Measurements from ENCODE around the gene CHIC2. TPM values are rescaled to one million over a fixed set of nuclear protein-coding genes. Genes with fewer than 3 reads are reported as not detected.

CHIC2 gene
- total and polyA plus RNA-seq, 2 of the 8 experiments (the other 6 are each of a cell fraction or from before 2014, with no cell fraction given), result 4.5 to 10.9 TPM

GRCh38 chr4:53997898-53998297 lies 66.5 kb downstream of the CHIC2 start:
- Histone ChIP-seq H2BK15ac (ENCODE audit: low read length) (no peak overlapping the region), H3K56ac (replicated peaks; ENCODE audit: insufficient read length, low read depth, low read length) (no peak overlapping the region), H2BK120ac (replicated peaks; ENCODE audit: low read depth, low read length) (no peak overlapping the region), H3K23me2 (ENCODE audit: low read depth, low read length) (no peaks in the 10 kb centered on the region), H3K79me2 (ENCODE audit: control insufficient read depth in 1 of 2, insufficient read depth in 2 of 2, low read length in 2 of 2) (no peaks in the 10 kb centered on the region), H3K14ac (ENCODE audit: insufficient read length) (no peak overlapping the region), H3K27me3 (replicated peaks in 1 of 4; ENCODE audit: control insufficient read depth in 3 of 4, extremely low read depth in 1 of 4, insufficient read depth in 3 of 4, low read length in 3 of 4) (no peaks in the 10 kb centered on the region), H2BK12ac (ENCODE audit: low read depth, low read length) (no peak overlapping the region), H3K27ac (ENCODE audit: low read depth, low read length) (no peak overlapping the region), H2AFZ (ENCODE audit: low read length) (no peak overlapping the region), H3K36me3 (ENCODE audit: control insufficient read depth in 2 of 4, insufficient read depth in 4 of 4, low read length in 3 of 4) (no peaks in the 10 kb centered on the region), H3K18ac (ENCODE audit: extremely low read depth, low read length) (no peak overlapping the region), H4K8ac (ENCODE audit: extremely low read depth, insufficient read depth, low read length) (no peak overlapping the region), H3K9ac (replicated peaks in 1 of 4; ENCODE audit: extremely low read depth in 1 of 4, low read depth in 3 of 4, low read length in 3 of 4) (no peak overlapping the region), H2BK5ac (ENCODE audit: low read depth, low read length) (no peak overlapping the region), H3K4me1 (replicated peaks in 1 of 4; ENCODE audit: control insufficient read depth in 3 of 4, insufficient read depth in 4 of 4, low read length in 3 of 4) (peaks cover 0 to 3% (median 1%) of the 10 kb centered on the region in 4 experiments; a peak in 4 of 7 replicates), H3K4ac (replicated peaks; ENCODE audit: insufficient read length, low read depth, low read length) (no peak overlapping the region), H3K23ac (ENCODE audit: insufficient read length) (no peak overlapping the region), H2AK5ac (ENCODE audit: low read depth, low read length) (no peak overlapping the region), H4K5ac (ENCODE audit: insufficient read length, low read depth, low read length) (no peak overlapping the region), H4K91ac (replicated peaks; ENCODE audit: insufficient read length, low read length) (no peak overlapping the region), H3K9me3 (ENCODE audit: insufficient read depth in 2 of 2, low read depth in 1 of 2, low read length in 1 of 2) (no peaks in the 10 kb centered on the region), H2BK20ac (ENCODE audit: low read length) (no peak overlapping the region), H3K4me2 (ENCODE audit: insufficient read depth in 1 of 2, low read depth in 2 of 2, low read length in 2 of 2) (no peak overlapping the region), H3K79me1 (ENCODE audit: low read depth, low read length) (no peaks in the 10 kb centered on the region), H4K20me1 (replicated peaks in 1 of 2; ENCODE audit: control insufficient read depth in 1 of 2, insufficient read depth in 2 of 2, low read length in 2 of 2) (no peaks in the 10 kb centered on the region), H3K4me3 (ENCODE audit: extremely low read depth in 1 of 4, insufficient read depth in 2 of 4, low read depth in 3 of 4, low read length in 4 of 4) (no peak overlapping the region)
- 81% methylated on average over 4 of the region's 4 CpGs; no CpG with 5 or more reads in 1 of the 2 experiments for WGBS, 2 experiments (ENCODE audit: extremely low coverage in 1 of 2, insufficient coverage in 1 of 2, insufficient read length in 1 of 2, insufficient replicate concordance in 2 of 2, low coverage in 1 of 2, low lambda C conversion rate in 2 of 2, missing lambda C conversion rate in 1 of 2)
- FAIRE-seq (no peak), DNase-seq (ENCODE audit: low read depth in 1 of 2, low spot score in 2 of 2) (no peak)
- ChIA-PET POLR2A (ENCODE audit: partially characterized antibody) (interaction anchor here (1.1 kb wide), 1 partner anchor 10 kb away, joined by 5 read pairs; no protein-coding TSS in a partner anchor), CTCF (ENCODE audit: partially characterized antibody) (interaction anchor here (0.6 kb wide), 1 partner anchor 1546 kb away, joined by 3 read pairs; no protein-coding TSS in a partner anchor)
- no peak for TF ChIP-seq TCF12 (IDR thresholded peaks at IDR 0.05; ENCODE audit: low read depth, low read length)
- no peak for TF ChIP-seq ATF2 (IDR thresholded peaks at IDR 0.05; ENCODE audit: low read length)
- TF ChIP-seq CTBP2 (IDR thresholded peaks at IDR 0.05; ENCODE audit: borderline replicate concordance, insufficient read depth, insufficient read length, low read length), result no peak
- TF ChIP-seq RFX5 (IDR thresholded peaks at IDR 0.05; ENCODE audit: borderline replicate concordance, low read depth, low read length), result no peak
- no peak for TF ChIP-seq POU5F1 (IDR thresholded peaks at IDR 0.05; ENCODE audit: low read depth, low read length)
- no peak for TF ChIP-seq SRF (IDR thresholded peaks at IDR 0.05; ENCODE audit: low read depth, low read length)
- no peak for TF ChIP-seq BCL11A (IDR thresholded peaks at IDR 0.05; ENCODE audit: low read depth in 2 of 2, low read length in 2 of 2)
- TF ChIP-seq SP1 (IDR thresholded peaks at IDR 0.05; ENCODE audit: low read depth, low read length), result no peak

All from H1 (cell line).